Stimulated activated effector memory CD8-positive, alpha-beta T cell treated with anti-CD3 and anti-CD28 coated beads, Interleukin-12 subunit alpha, Interleukin-12 subunit beta, amount 100 ng/mL, for 72 hours (primary cell): ENCODE results near the gene IMMP1L.

Experiments
- ATAC-seq: fragments of 150-1000 bp; cut with Tn5 transposase; 2 replicates; pipeline ENCODE4 v1.10.0; 2021
- DNase-seq, 2 donors: peaks; one replicate each; pipeline ENCODE4 v3.0.0; 2021 to 2022; ENCODE audit warnings: low spot score in 2 of 2
- H3K27ac Mint-ChIP-seq: one replicate; pipeline ENCODE4 v1.8.0; 2022; ENCODE audit warnings: mild to moderate bottlenecking, mixed read lengths
- H3K36me3 Mint-ChIP-seq: one replicate; pipeline ENCODE4 v1.8.0; 2022; ENCODE audit warnings: mild to moderate bottlenecking, mixed read lengths
- H3K4me1 Mint-ChIP-seq: one replicate; pipeline ENCODE4 v1.8.0; 2022; ENCODE audit warnings: mixed read lengths
- H3K4me3 Mint-ChIP-seq: one replicate; pipeline ENCODE4 v1.8.0; 2022; ENCODE audit warnings: mild to moderate bottlenecking, mixed read lengths
- H3K9me3 Mint-ChIP-seq: one replicate; pipeline ENCODE4 v1.8.0; 2022; ENCODE audit warnings: mixed read lengths

Gene IMMP1L

DNA sequence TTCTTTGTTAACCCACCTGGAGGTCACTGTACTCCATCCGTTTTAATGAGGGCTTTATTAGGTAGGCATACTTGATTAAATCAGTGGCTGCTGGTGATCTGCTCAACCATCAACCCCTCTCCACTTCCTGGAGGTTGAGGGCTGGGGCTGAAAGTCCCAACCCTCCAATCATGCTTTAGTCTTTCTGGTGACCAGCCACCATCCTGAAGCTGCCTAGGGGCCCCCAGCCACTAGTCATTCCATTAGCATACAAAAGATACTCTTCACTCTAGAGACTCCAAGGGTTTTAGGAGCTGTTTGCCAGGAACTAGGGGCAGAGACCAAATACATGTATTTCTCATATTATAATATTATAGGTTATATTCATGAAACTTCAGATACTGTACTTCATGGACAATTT lies 126.3 kb downstream of the IMMP1L start:
- DNase-seq (no peak), ATAC-seq (no peak)
- Mint-ChIP-seq H3K4me1 (peaks cover 25% of the 10 kb centered on the region), H3K27ac (no peak overlapping the region), H3K9me3 (no peaks in the 10 kb centered on the region), H3K36me3 (peaks cover 5% of the 10 kb centered on the region), H3K4me3 (no peak overlapping the region)
